Trophoblast cell (in vitro differentiated cells and primary cell): Measurements from ENCODE around the gene POU2F1.
A peak's percentile ranks its signal among the peaks of the same experiment; 100 is the strongest.

Source experiments
- DNase-seq, 2 donors: peaks; one replicate each; pipeline ENCODE4 v3.0.0-alpha.2; 2016
- H2AFZ ChIP-seq: 2 replicates; pipeline ENCODE4 v1.6.1; 2013; ENCODE audit warnings: low read length, moderate library complexity, mild to moderate bottlenecking; ENCODE audit not compliant: insufficient read depth, poor library complexity
- H2AK5ac ChIP-seq: 2 replicates; pipeline ENCODE4 v1.6.1; 2013; ENCODE audit warnings: mild to moderate bottlenecking, low read length
- H2BK120ac ChIP-seq: 2 replicates; pipeline ENCODE4 v1.6.1; 2013; ENCODE audit warnings: low read length, mild to moderate bottlenecking, moderate library complexity; ENCODE audit not compliant: insufficient read depth, poor library complexity
- H2BK12ac ChIP-seq: 2 replicates; pipeline ENCODE4 v1.6.1; 2013; ENCODE audit warnings: mild to moderate bottlenecking, low read length, moderate library complexity
- H2BK5ac ChIP-seq: 2 replicates; pipeline ENCODE4 v1.6.1; 2013; ENCODE audit warnings: low read length, low read depth, moderate library complexity, mild to moderate bottlenecking; ENCODE audit not compliant: poor library complexity
- H3K14ac ChIP-seq: 2 replicates; pipeline ENCODE4 v1.6.1; 2013; ENCODE audit warnings: mild to moderate bottlenecking, low read length
- H3K18ac ChIP-seq: 2 replicates; pipeline ENCODE4 v1.6.1; 2013; ENCODE audit warnings: mild to moderate bottlenecking, low read length
- H3K23ac ChIP-seq: 2 replicates; pipeline ENCODE4 v1.6.1; 2013; ENCODE audit warnings: low read length
- H3K27ac ChIP-seq: 2 replicates; pipeline ENCODE4 v1.5.1; 2013; ENCODE audit warnings: low read depth, mild to moderate bottlenecking, inconsistent platforms, low read length, moderate library complexity
- H3K27me3 ChIP-seq: 2 replicates; pipeline ENCODE4 v1.6.1; 2013; ENCODE audit warnings: inconsistent platforms, mild to moderate bottlenecking, low read length, moderate library complexity; ENCODE audit not compliant: insufficient read depth
- H3K36me3 ChIP-seq, 2 experiments: 1 replicate in 1 of 2; 2 replicates in 1 of 2; pipeline ENCODE4 v1.6.1; 2013; ENCODE audit warnings: low read length in 2 of 2, mild to moderate bottlenecking in 2 of 2, moderate library complexity in 1 of 2; ENCODE audit not compliant: insufficient read depth in 2 of 2, control insufficient read depth in 1 of 2
- H3K4ac ChIP-seq: 2 replicates; pipeline ENCODE4 v1.6.1; 2013; ENCODE audit warnings: low read depth, mild to moderate bottlenecking, low read length, moderate library complexity
- H3K4me1 ChIP-seq, 2 experiments: 1 replicate in 1 of 2; 2 replicates in 1 of 2; pipeline ENCODE4 v1.6.1; 2013; ENCODE audit warnings: low read length in 2 of 2, mild to moderate bottlenecking in 2 of 2, moderate library complexity in 1 of 2; ENCODE audit not compliant: insufficient read depth in 2 of 2, control insufficient read depth in 1 of 2
- H3K4me2 ChIP-seq: 2 replicates; pipeline ENCODE4 v1.6.1; 2013; ENCODE audit warnings: inconsistent platforms, mild to moderate bottlenecking, low read length, moderate library complexity
- H3K4me3 ChIP-seq: 2 replicates; pipeline ENCODE4 v1.5.1; 2013; ENCODE audit warnings: mild to moderate bottlenecking, low read depth, low read length, inconsistent platforms
- H3K79me1 ChIP-seq: one replicate; pipeline ENCODE4 v1.6.1; 2013; ENCODE audit warnings: low read length
- H3K79me2 ChIP-seq: 2 replicates; pipeline ENCODE4 v1.6.1; 2013; ENCODE audit warnings: low read length, mild to moderate bottlenecking; ENCODE audit not compliant: control insufficient read depth, insufficient read depth, poor library complexity
- H3K9ac ChIP-seq: 2 replicates; pipeline ENCODE4 v1.6.1; 2013; ENCODE audit warnings: mild to moderate bottlenecking, low read length
- H3K9me3 ChIP-seq: 2 replicates; pipeline ENCODE4 v1.6.1; 2013; ENCODE audit warnings: low read depth, mild to moderate bottlenecking, control low read depth, inconsistent platforms, low read length; ENCODE audit not compliant: insufficient read depth
- H4K12ac ChIP-seq: 2 replicates; pipeline ENCODE4 v1.6.1; 2013; ENCODE audit warnings: low read depth, mild to moderate bottlenecking, low read length, moderate library complexity
- H4K8ac ChIP-seq: 2 replicates; pipeline ENCODE4 v1.6.1; 2013; ENCODE audit warnings: low read depth, mild to moderate bottlenecking, low read length, moderate library complexity
- H4K91ac ChIP-seq: one replicate; pipeline ENCODE4 v1.6.1; 2013; ENCODE audit warnings: low read depth, mild to moderate bottlenecking, low read length, moderate library complexity
- WGBS: extraction: QIAGEN DNeasy Blood & Tissue Kit; methylation state at CpG from one replicate; pipeline ENCODE4 v1.1.7; 2013; ENCODE audit warnings: missing lambda C conversion rate; ENCODE audit not compliant: insufficient read length, insufficient coverage; ENCODE audit errors: extremely low coverage; 5-methylcytosine and 5-hydroxymethylcytosine counted together

Gene POU2F1

DNA sequence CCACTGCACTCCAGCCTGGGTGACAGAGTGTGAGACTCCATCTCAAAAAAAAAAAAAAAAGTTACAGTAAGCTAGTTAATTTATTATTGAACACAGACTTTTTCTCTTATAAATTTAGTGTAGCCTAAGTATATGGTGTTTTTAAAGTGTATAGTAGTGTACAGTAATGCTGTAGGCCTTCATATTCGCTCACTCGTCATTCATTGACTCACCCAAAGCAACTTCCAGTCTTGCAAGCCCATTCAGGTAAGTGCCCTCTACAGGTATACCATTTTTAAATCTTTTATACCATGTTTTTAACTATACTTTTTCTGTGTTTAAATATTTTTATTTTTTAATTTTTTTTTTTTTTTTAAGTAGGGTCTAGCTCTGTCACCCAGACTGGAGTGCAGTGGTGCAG lies 12.1 kb downstream of the POU2F1 start:
- H3K23ac ChIP-seq: no peak overlapping the region
- no peak overlapping the region for H3K18ac ChIP-seq
- H3K36me3 ChIP-seq: no peaks in the 10 kb centered on the region
- no peak overlapping the region for H3K4me3 ChIP-seq
- no peak overlapping the region for H4K8ac ChIP-seq
- no peak overlapping the region for H2BK5ac ChIP-seq
- WGBS: no CpG with 5 or more reads among the region's 2 CpGs
- no peak overlapping the region for H2BK120ac ChIP-seq
- no peaks in the 10 kb centered on the region for H3K27me3 ChIP-seq
- no peak overlapping the region for H4K12ac ChIP-seq
- H3K79me2 ChIP-seq: peaks cover 7% of the 10 kb centered on the region
- no peak overlapping the region for H4K91ac ChIP-seq
- H2AK5ac ChIP-seq: no peak overlapping the region
- DNase-seq: peak in 1 of 2 donors; percentile 28
- no peak overlapping the region for H3K14ac ChIP-seq
- H2BK12ac ChIP-seq: no peak overlapping the region
- no peaks in the 10 kb centered on the region for H3K9me3 ChIP-seq
- H2AFZ ChIP-seq: no peak overlapping the region
- peaks cover 0 to 2% of the 10 kb centered on the region in 2 experiments for H3K4me1 ChIP-seq
- no peak overlapping the region for H3K4ac ChIP-seq
- no peaks in the 10 kb centered on the region for H3K79me1 ChIP-seq
- no peak overlapping the region for H3K27ac ChIP-seq
- H3K9ac ChIP-seq: no peak overlapping the region
- H3K4me2 ChIP-seq: no peak overlapping the region

DNA sequence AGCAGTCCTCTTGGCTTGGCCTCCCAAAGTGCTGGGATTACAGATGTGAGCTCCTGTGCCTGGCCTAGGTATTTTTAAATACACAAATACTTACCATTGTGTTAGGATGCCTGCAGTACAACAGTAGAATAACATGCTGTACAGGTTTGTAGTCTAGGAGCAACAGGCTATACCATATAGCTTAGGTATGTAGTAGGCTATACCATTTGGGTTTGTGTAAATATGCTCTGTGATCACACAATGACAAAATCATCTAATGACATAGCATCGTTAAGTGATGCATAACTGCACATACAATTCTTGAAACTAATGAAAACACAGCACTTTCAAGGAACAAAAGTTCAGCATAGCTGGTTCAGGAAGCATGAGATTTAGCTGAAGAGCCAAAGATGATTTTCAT lies 12.7 kb downstream of the POU2F1 start:
- Histone ChIP-seq H3K4ac (no peak overlapping the region), H2AK5ac (no peak overlapping the region), H3K9ac (no peak overlapping the region), H3K27ac (no peak overlapping the region), H4K91ac (no peak overlapping the region), H3K4me1 (peaks cover 0 to 2% of the 10 kb centered on the region in 2 experiments), H2AFZ (no peak overlapping the region), H3K79me2 (peaks cover 7% of the 10 kb centered on the region), H3K9me3 (no peaks in the 10 kb centered on the region), H2BK12ac (no peak overlapping the region), H3K79me1 (no peaks in the 10 kb centered on the region), H4K12ac (no peak overlapping the region), H4K8ac (no peak overlapping the region), H3K4me3 (no peak overlapping the region), H3K4me2 (no peak overlapping the region), H3K36me3 (no peaks in the 10 kb centered on the region), H2BK120ac (no peak overlapping the region), H3K27me3 (no peaks in the 10 kb centered on the region), H2BK5ac (no peak overlapping the region), H3K18ac (no peak overlapping the region), H3K14ac (no peak overlapping the region), H3K23ac (no peak overlapping the region)
- no CpG with 5 or more reads among the region's 1 CpG for WGBS
- DNase-seq: no peak

DNA sequence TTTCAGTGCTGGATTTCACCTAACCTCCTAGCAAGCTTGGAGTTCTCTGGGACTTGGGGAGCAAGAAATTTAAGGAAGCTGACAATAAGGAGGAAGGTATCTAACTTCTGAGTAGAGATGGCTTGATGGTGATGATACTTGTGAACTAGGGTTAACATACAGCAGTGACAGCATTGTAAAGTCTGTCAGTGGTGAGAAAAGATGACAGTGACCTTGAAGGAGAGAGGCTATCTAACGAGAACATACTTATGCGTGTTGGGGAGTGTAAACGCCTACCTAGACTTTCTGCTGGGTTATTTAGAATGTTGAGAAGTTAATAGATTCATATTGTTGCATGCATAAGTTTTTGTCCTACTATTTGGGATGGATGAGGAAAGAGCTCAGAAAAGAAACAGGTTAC lies 16.3 kb downstream of the POU2F1 start:
- peaks cover 0 to 2% of the 10 kb centered on the region in 2 experiments for H3K4me1 ChIP-seq
- no CpG with 5 or more reads among the region's 3 CpGs for WGBS
- H3K23ac ChIP-seq: no peak overlapping the region
- H3K4ac ChIP-seq: no peak overlapping the region
- peaks cover 2% of the 10 kb centered on the region for H3K79me2 ChIP-seq
- H3K4me2 ChIP-seq: no peak overlapping the region
- no peak overlapping the region for H2BK5ac ChIP-seq
- no peak overlapping the region for H3K18ac ChIP-seq
- no peak overlapping the region for H4K12ac ChIP-seq
- H3K9me3 ChIP-seq: no peaks in the 10 kb centered on the region
- no peaks in the 10 kb centered on the region for H3K27me3 ChIP-seq
- no peak overlapping the region for H2BK12ac ChIP-seq
- H2BK120ac ChIP-seq: no peak overlapping the region
- no peaks in the 10 kb centered on the region for H3K36me3 ChIP-seq
- H2AK5ac ChIP-seq: no peak overlapping the region
- H3K79me1 ChIP-seq: no peaks in the 10 kb centered on the region
- DNase-seq: no peak
- no peak overlapping the region for H3K14ac ChIP-seq
- no peak overlapping the region for H3K4me3 ChIP-seq
- H3K9ac ChIP-seq: no peak overlapping the region
- H4K8ac ChIP-seq: no peak overlapping the region
- H3K27ac ChIP-seq: no peak overlapping the region
- no peak overlapping the region for H4K91ac ChIP-seq
- H2AFZ ChIP-seq: no peak overlapping the region

DNA sequence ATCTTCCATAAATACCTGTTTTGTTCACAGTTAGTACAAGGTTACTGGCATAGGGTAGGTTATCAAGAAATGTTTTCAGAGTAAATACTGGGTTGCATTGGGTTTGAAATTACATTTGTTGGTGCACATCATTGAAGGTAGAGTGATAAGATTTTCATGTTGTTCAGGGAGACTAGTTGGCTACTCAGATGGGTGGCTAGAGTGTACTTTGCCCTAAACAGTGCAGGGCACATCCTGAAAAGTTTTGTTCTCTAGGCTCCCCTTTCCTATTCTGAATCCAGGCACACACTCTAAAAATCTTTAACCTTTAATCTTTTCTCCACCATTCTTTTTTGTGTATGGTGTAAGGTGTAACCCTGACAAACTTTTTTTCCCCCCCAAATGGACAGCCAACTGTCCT lies 18.0 kb downstream of the POU2F1 start:
- no peak overlapping the region for H2AFZ ChIP-seq
- no peaks in the 10 kb centered on the region for H3K79me1 ChIP-seq
- no peak overlapping the region for H2BK120ac ChIP-seq
- H2BK12ac ChIP-seq: no peak overlapping the region
- H3K18ac ChIP-seq: no peak overlapping the region
- H3K27ac ChIP-seq: no peak overlapping the region
- H3K4ac ChIP-seq: no peak overlapping the region
- no peak overlapping the region for H3K9ac ChIP-seq
- DNase-seq: no peak
- no peak overlapping the region for H4K91ac ChIP-seq
- no peak overlapping the region for H3K4me2 ChIP-seq
- peaks cover 0 to 2% of the 10 kb centered on the region in 2 experiments for H3K4me1 ChIP-seq
- H4K8ac ChIP-seq: no peak overlapping the region
- no peaks in the 10 kb centered on the region for H3K27me3 ChIP-seq
- no peak overlapping the region for H4K12ac ChIP-seq
- H3K14ac ChIP-seq: no peak overlapping the region
- H3K9me3 ChIP-seq: no peaks in the 10 kb centered on the region
- H3K4me3 ChIP-seq: no peak overlapping the region
- no peaks in the 10 kb centered on the region for H3K36me3 ChIP-seq
- no peak overlapping the region for H3K23ac ChIP-seq
- H2AK5ac ChIP-seq: no peak overlapping the region
- H2BK5ac ChIP-seq: no peak overlapping the region
- H3K79me2 ChIP-seq: peaks cover 2% of the 10 kb centered on the region
